WTC11 (cell line): Measurements from ENCODE around the gene CENPT. TPM values are rescaled to one million over a fixed set of nuclear protein-coding genes. Genes with fewer than 3 reads are reported as not detected.

Experiments used
- ATAC-seq: fragments of 200-7000 bp; cut with Tn5 transposase; 2 replicates; pipeline ENCODE4 v1.10.0; 2021; ENCODE audit warnings: mild to moderate bottlenecking, moderate library complexity
- CTCF ChIA-PET: fragments of 300-600 bp; sonication (Branson Sonifier 250); formaldehyde crosslinking; loops from one replicate; lab custom pipeline; 2021; ENCODE audit warnings: antibody characterized with exemption; lab: Charles Lee
- POLR2A ChIA-PET: fragments of 350-600 bp; sonication (Branson Sonifier 250); formaldehyde crosslinking; loops from one replicate; lab custom pipeline; 2021; ENCODE audit warnings: antibody characterized with exemption; lab: Charles Lee
- DNase-seq: peaks from one replicate; pipeline ENCODE4 v3.0.0; 2021; ENCODE audit warnings: low spot score
- H3K27ac Mint-ChIP-seq: 2 replicates; pipeline ENCODE4 v1.8.0; 2021; ENCODE audit warnings: mixed read lengths
- H3K27me3 Mint-ChIP-seq: 2 replicates; pipeline ENCODE4 v1.8.0; 2021; ENCODE audit warnings: low read depth, mild to moderate bottlenecking, moderate library complexity, mixed read lengths
- H3K36me3 Mint-ChIP-seq: 2 replicates; pipeline ENCODE4 v1.8.0; 2021; ENCODE audit warnings: mixed read lengths
- H3K4me1 Mint-ChIP-seq: 2 replicates; pipeline ENCODE4 v1.8.0; 2022; ENCODE audit warnings: mixed read lengths
- H3K4me3 Mint-ChIP-seq: 2 replicates; pipeline ENCODE4 v1.8.0; 2021; ENCODE audit warnings: mild to moderate bottlenecking, moderate library complexity, mixed read lengths
- H3K9me3 Mint-ChIP-seq: 2 replicates; pipeline ENCODE4 v1.8.0; 2021; ENCODE audit warnings: mixed read lengths
- ATF1 ChIP-seq: sonication (generic); formaldehyde crosslinking; IDR thresholded peaks from 2 replicates; pipeline ENCODE4 v1.8.1; 2023; ENCODE audit warnings: mild to moderate bottlenecking, moderate library complexity, missing genetic modification reagents
- ATF6 ChIP-seq: sonication (generic); formaldehyde crosslinking; IDR thresholded peaks from 2 replicates; pipeline ENCODE4 v1.8.1; 2023; ENCODE audit warnings: mild to moderate bottlenecking, missing genetic modification reagents
- E2F5 ChIP-seq: sonication (generic); formaldehyde crosslinking; IDR thresholded peaks from 2 replicates; pipeline ENCODE4 v1.8.1; 2022; ENCODE audit warnings: mild to moderate bottlenecking, moderate library complexity, missing genetic modification reagents
- ELF4 ChIP-seq: sonication (generic); formaldehyde crosslinking; IDR thresholded peaks from 2 replicates; pipeline ENCODE4 v1.8.1; 2022; ENCODE audit warnings: low read depth, mild to moderate bottlenecking, moderate library complexity, missing genetic modification reagents
- ERG ChIP-seq: fragments of 250-450 bp; sonication (Bioruptor Pico); IDR thresholded peaks from 2 replicates; pipeline ENCODE4 v1.8.0; 2021; ENCODE audit warnings: mild to moderate bottlenecking
- IRF1 ChIP-seq: sonication (generic); formaldehyde crosslinking; IDR thresholded peaks from 2 replicates; pipeline ENCODE4 v1.8.0; 2023; ENCODE audit warnings: missing genetic modification reagents
- IRF2 ChIP-seq: sonication (generic); formaldehyde crosslinking; IDR thresholded peaks from 2 replicates; pipeline ENCODE4 v1.8.0; 2022; ENCODE audit warnings: low read depth, missing genetic modification reagents, borderline replicate concordance
- MAX ChIP-seq: sonication (generic); formaldehyde crosslinking; IDR thresholded peaks from 2 replicates; pipeline ENCODE4 v1.8.0; 2022; ENCODE audit warnings: mild to moderate bottlenecking, missing genetic modification reagents
- NR3C1 ChIP-seq: sonication (generic); formaldehyde crosslinking; conservative IDR thresholded peaks from 2 replicates; pipeline ENCODE4 v1.8.1; 2023; ENCODE audit warnings: low read depth, mild to moderate bottlenecking, missing genetic modification reagents
- PRDM15 ChIP-seq: sonication (generic); formaldehyde crosslinking; IDR thresholded peaks from 2 replicates; pipeline ENCODE4 v1.8.0; 2022; ENCODE audit warnings: missing genetic modification reagents
- STAT6 ChIP-seq: sonication (generic); formaldehyde crosslinking; conservative IDR thresholded peaks from 2 replicates; pipeline ENCODE4 v1.8.1; 2023; ENCODE audit warnings: mild to moderate bottlenecking, low read depth, missing genetic modification reagents, moderate library complexity
- ZBTB43 ChIP-seq: sonication (generic); formaldehyde crosslinking; IDR thresholded peaks from 2 replicates; pipeline ENCODE4 v1.8.1; 2023; ENCODE audit warnings: mild to moderate bottlenecking, missing genetic modification reagents
- ZMAT4 ChIP-seq: fragments of 250-450 bp; sonication (Bioruptor Pico); IDR thresholded peaks from 2 replicates; pipeline ENCODE4 v1.9.0; 2021; ENCODE audit warnings: mild to moderate bottlenecking
- ZNF138 ChIP-seq: sonication (generic); formaldehyde crosslinking; conservative IDR thresholded peaks from 2 replicates; pipeline ENCODE4 v1.8.1; 2022; ENCODE audit warnings: mild to moderate bottlenecking, moderate library complexity, missing genetic modification reagents
- ZNF671 ChIP-seq: fragments of 250-450 bp; sonication (Bioruptor Pico); IDR thresholded peaks from 2 replicates; pipeline ENCODE4 v1.8.0; 2021; ENCODE audit warnings: mild to moderate bottlenecking
- total RNA-seq: library from RNA; stranded (reverse); gene quantifications from 3 replicates; pipeline ENCODE4 v1.2.3, GENCODE V29; 2021

CENPT gene
- total RNA-seq, 1 experiment from 2014 or later, result 58.3 TPM

- no peak for TF ChIP-seq IRF2
- no peak for TF ChIP-seq ZNF138
- TF ChIP-seq ERG, result no peak
- TF ChIP-seq E2F5 (CRISPR knock-in tag), result no peak
- no peak for TF ChIP-seq IRF1 (CRISPR knock-in tag)
- TF ChIP-seq NR3C1 (CRISPR knock-in tag), result no peak
- no peak for TF ChIP-seq ZBTB43
- no peak for TF ChIP-seq PRDM15 (CRISPR knock-in tag)
- no peak for TF ChIP-seq ZMAT4 (CRISPR knock-in tag)
Measured at GRCh38 chr16:67801241-67801640, 46.3 kb downstream of the CENPT start (continued).

- DNase-seq, result no peak
- TF ChIP-seq ELF4 (CRISPR knock-in tag), result no peak
- no peak for TF ChIP-seq STAT6 (CRISPR knock-in tag)
- TF ChIP-seq E2F5 (CRISPR knock-in tag), result no peak
- TF ChIP-seq MAX (CRISPR knock-in tag), result no peak
- no peak for TF ChIP-seq ATF1 (CRISPR knock-in tag)
- no peak for TF ChIP-seq ATF6 (CRISPR knock-in tag)
- no peak for TF ChIP-seq NR3C1 (CRISPR knock-in tag)
- TF ChIP-seq ZNF671 (CRISPR knock-in tag), result no peak
Measured at GRCh38 chr16:67800338-67800926, 47.1 kb downstream of the CENPT start.

More at GRCh38 chr16:67800338-67800926, 47.1 kb downstream of the CENPT start:
- Mint-ChIP-seq H3K27ac (no peak overlapping the region; the same call in 1 of the 2 replicates), H3K36me3 (peaks cover 18% of the 10 kb centered on the region), H3K4me3 (no peak overlapping the region), H3K4me1 (peaks cover 3% of the 10 kb centered on the region), H3K9me3 (no peaks in the 10 kb centered on the region), H3K27me3 (no peaks in the 10 kb centered on the region)
- no peak for ATAC-seq
- CTCF ChIA-PET, result interaction anchor here (3.6 kb wide), 1 partner anchor 16 kb away, joined by 19 read pairs; no protein-coding TSS in a partner anchor
- POLR2A ChIA-PET, result no interaction called here
